Measurements from ENCODE around the gene PARP15.

DNA sequence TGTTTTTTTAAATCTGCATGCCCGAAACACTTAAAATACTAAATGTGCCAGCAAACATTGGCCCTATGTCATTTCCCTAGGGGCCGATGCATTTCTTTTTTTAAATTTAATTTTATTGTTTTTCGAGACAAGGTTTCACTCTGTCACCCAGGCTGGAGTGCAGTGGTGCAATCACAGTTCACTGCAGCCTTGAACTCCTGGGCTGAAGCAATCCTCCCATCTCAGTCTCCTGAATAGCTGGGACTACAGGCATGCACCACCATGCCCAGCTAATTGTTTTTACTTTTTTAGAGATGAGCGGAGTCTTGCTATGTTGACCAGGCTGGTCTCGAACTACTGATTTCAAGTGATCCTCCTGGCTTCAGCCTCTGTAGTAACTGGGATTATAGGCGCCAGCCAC is 18.8 kb upstream of the PARP15 start:
- TF ChIP-seq, protein P1, sequence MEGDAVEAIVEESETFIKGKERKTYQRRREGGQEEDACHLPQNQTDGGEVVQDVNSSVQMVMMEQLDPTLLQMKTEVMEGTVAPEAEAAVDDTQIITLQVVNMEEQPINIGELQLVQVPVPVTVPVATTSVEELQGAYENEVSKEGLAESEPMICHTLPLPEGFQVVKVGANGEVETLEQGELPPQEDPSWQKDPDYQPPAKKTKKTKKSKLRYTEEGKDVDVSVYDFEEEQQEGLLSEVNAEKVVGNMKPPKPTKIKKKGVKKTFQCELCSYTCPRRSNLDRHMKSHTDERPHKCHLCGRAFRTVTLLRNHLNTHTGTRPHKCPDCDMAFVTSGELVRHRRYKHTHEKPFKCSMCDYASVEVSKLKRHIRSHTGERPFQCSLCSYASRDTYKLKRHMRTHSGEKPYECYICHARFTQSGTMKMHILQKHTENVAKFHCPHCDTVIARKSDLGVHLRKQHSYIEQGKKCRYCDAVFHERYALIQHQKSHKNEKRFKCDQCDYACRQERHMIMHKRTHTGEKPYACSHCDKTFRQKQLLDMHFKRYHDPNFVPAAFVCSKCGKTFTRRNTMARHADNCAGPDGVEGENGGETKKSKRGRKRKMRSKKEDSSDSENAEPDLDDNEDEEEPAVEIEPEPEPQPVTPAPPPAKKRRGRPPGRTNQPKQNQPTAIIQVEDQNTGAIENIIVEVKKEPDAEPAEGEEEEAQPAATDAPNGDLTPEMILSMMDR (IDR thresholded peaks at IDR 0.05), result no peak
- no peak for TF ChIP-seq POLR2A (IDR thresholded peaks at IDR 0.05; ENCODE audit: low read depth)
- no peak for TF ChIP-seq POLR2AphosphoS5 (IDR thresholded peaks at IDR 0.05)

All from esophagus muscularis mucosa (tissue), 3 donors.